ENCODE measurements around the gene GPBP1L1.

GPBP1L1 gene

GRCh38 chr1:45585496-45586075 is 100.7 kb downstream of the GPBP1L1 start:
- no peak for DNase-seq

DNA sequence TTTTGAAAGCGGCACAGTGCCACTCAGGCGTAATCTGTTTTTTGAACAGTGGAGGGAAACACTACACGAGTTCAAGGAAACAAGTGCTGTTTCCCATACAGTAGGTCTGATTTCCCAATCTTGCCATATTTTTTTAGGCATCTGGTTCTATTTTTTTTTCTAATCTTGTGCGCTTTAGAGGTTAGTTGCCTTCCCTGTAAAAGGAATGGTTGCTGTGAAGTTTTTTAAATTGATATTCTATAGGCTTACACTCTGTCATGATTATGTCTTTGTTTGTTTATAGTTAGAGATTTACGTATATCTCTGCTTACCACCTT is 101.3 kb downstream of the GPBP1L1 start:
- DNase-seq, result no peak

DNA sequence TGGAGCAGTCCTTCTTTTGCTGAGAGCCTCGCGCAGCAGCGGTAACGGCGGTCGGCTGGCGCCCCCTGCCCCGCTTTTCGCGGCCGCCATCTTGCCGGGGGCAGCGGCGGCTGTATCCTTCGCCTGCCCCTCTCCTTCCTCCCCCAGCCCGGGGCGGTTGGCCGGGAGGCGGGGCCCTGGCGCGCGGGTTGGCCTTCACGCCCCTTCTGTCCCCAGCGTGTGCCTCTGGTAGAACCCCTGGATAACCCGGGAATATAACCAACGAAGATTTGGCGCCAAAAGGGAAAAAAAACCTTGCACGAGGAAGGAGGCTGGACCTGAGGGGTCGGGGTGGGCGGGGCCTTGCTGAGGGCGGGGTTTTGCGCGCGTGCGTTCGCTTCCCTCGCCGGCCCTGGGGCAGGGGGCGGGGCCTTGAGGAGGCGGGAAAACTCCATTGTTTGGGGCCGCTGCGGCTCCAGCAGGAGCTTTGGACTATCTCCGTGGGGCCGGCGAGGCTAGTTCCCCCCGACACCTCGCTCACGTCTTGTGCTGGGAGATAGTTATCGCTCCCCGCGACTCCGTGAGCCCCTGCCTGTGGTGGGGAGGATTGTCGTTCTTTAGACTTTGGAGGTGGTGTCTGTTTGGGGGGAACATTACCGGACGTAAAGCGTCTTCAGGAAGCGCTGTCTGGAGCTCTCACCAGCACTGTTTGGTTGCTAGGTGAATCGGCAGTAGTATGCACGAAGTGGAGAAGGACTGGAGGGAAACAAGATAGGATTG is 101.8 kb downstream of the GPBP1L1 start:
- DNase-seq, result peak; percentile 87

DNA sequence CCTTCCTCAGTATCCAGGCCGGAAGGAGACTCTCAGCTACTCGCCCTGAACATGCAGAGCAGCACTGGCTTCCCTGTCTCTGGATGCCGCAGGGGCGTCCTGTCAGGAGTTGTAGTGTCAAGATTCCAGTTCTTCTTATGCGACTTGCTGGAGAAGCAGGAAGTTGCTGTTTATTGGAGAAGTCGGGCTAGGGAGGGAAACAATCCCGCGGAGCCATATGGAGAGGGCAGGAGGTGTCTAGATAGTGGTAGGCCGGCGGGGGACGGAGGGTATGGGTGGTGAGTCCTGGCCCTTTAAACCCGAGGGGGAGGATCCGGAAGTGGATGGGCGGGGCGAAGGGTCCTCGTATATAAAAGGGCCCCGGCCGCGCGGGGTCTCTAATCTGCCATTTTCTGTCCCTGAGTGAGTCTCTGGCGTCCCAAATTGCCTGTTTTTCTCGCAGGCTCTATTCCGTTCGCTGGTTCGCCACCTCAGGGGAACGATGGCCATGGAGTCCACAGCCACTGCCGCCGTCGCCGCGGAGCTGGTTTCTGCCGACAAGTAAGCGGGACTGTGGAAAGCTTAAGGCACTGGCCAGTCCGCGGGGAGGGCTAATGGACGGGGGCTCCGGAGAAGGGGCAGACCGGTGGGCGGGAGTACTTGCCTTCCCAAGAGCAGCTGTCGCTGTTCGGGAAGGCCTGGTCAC is 102.5 kb downstream of the GPBP1L1 start, which contains the start of gene NASP:
Gene NASP (plus strand): TSS at position 376 of the 685 bp plus-strand sequence. CDS start 106 bp downstream, at position 482.
- peak; percentile 86 for DNase-seq

GRCh38 chr1:45583264-45583665 is 103.1 kb downstream of the GPBP1L1 start:
- DNase-seq, result peak; percentile 97
